ENCODE data around the gene RANBP17. TPM values are rescaled to one million over a fixed set of nuclear protein-coding genes. Genes with fewer than 3 reads are reported as not detected.

RANBP17 gene
- total RNA-seq, 1 donor from 2014 or later: 11.4 TPM

DNA sequence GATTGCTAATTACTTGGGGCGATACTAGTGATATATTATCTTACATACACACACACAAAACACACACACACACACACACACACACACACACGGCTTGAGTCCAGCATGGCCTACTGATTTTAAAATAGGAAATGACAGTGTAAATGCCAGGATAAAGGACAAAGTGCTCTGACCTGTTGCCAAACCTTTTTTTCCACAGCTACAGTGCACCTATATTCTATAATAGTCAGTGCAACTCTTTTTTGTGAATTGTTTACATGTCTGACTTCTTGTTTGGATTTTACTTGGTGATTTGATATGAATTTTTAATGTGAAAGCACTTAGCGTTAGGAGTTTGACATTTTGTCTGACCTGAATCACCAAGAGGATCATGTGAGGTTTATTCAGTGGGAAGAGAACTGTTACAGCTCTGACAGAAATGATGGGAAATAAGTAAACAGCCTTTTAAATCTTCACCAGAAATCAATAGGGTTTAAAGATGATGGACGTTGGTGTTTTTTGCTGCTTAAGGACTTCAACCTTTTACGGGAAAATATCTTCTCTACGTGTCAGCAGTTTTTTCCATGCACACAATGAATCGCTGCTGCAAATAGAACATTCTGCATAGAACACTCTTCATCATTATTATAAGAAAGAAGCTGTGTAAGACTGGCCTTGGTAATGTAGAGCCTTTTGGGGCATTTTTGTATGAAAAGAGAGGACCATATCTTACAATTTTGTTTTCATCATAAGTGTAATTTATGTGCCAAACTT is 218.5 kb downstream of the RANBP17 start:
- DNase-seq (ENCODE audit: extremely low read depth, low read depth, low spot score): no peak

DNA sequence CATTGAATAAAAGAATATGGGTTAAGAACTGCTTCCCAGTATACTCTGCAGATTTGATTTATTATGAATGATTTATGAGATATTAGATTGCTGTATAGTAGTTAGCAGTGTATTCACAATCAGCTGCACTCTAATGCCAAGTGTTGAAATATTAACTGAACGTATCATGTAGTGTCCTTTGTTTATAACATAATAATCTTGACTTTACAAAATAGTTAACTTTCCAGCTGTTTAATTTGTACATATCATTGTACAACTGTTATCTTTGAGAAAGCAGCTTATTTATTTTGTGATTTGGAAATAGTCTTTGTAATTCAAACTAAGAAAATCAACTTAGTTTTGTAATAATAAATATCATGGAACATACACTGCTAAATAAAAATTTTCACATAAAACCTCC is 219.5 kb downstream of the RANBP17 start:
- DNase-seq (ENCODE audit: extremely low read depth, low read depth, low spot score): no peak

DNA sequence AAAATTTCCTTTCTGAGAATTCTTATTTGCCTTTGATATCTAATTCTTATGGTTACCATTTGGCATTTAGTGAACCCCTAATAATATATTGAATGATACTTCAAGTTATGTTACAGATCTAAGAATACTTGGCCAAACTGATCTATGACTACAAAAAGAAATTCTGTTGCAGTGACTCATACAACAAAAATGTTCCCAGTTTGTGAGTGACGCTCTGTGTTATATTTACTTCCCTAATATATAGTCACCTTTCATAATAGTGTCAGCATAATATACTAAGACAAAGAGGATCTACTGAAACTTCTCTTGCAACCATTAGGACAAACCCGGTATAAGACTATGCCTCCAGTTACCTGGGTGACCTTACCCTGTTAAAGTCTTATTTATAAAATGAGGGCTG is 230.4 kb downstream of the RANBP17 start:
- peak; percentile 68 for DNase-seq (ENCODE audit: extremely low read depth, low read depth, low spot score)

DNA sequence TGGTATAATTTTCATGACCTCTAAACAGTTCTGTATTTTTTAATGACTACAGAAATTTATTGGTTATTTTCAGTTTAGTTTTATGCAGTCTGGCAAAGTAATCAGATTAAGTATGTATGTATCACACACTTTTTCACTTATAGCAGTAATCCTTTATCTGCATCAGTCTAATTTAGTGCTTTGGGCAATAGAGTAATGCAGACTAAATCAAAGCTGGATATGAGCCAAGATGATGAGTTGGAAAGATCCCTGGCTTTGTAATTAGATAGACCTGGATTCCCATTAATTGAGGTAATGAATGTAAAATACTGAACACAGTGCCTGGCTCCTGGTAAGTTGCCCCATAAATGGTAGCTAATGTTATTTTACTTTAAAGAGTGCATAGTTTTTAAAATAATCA is 231.8 kb downstream of the RANBP17 start:
- DNase-seq (ENCODE audit: extremely low read depth, low read depth, low spot score): no peak

DNA sequence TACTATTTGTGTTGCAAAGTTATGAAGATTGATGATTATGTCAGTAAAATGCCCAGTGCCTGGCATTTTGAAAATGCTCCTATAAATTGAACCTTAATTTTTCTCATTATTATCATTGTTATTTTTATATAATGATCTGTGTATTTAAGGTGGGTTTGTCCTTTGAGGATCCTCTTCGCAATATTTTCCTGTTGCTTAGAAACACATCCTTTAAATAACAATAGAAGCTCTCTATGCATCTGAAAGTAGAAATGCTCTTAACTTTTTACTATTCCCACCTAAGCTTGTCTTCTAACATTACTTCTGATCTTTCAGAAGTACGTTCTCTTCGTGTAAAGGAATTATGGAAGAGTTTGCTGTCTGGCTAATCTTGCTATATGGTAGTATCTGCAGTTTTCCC is 232.5 kb downstream of the RANBP17 start:
- no peak for DNase-seq (ENCODE audit: extremely low read depth, low read depth, low spot score)

DNA sequence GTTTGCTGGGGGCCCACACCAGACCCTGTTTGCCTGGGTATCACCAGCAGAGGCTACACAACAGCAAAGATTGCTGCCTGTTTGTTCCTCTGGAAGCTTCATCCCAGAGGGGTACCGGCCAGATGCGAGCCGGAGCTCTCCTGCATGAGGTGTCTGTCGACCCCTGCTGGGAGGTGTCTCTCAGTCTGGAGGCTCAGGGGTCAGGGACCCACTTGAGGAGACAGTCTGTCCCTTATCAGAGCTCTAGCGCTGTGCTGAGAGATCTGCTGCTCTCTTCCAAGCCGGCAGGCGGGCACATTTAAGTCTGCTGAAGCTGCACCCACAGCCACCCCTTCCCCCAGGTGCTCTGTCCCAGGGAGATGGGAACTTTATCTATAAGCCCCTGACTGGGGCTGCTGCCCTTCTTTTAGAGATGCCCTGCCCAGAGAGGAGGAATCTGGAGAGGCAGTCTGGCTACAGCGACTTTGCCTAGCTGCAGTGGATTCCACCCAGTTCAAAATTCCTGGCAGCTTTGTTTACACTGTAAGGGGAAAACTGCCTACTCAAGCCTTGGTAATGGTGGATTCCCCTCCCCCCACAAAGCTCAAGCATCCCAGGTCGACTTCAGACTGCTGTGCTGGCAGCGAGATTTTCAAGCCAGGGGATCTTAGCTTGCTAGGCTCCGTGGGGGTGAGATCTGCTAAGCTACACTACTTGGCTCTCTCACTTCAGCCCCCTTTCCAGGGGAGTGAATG is 241.2 kb downstream of the RANBP17 start:
- no peak for DNase-seq (ENCODE audit: extremely low read depth, low read depth, low spot score)

DNA sequence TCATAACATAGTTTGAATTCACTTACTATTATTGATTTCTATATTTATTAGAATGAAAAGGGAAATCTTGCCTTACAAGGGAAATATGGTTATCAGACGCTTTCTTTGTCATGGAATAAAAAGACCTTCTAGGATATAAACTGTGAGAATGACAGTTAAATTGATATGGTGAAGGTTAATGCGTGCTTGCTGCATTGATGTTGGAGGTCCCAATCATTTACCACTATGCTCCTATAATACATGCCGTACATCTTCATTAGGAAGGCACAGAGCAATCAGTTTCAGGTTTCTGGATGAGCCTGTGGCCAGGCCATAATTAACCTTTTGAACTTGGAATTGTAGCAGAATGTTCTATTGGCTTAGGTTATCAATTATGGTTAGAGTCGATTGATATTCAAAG is 245.9 kb downstream of the RANBP17 start:
- DNase-seq (ENCODE audit: extremely low read depth, low read depth, low spot score): no peak

DNA sequence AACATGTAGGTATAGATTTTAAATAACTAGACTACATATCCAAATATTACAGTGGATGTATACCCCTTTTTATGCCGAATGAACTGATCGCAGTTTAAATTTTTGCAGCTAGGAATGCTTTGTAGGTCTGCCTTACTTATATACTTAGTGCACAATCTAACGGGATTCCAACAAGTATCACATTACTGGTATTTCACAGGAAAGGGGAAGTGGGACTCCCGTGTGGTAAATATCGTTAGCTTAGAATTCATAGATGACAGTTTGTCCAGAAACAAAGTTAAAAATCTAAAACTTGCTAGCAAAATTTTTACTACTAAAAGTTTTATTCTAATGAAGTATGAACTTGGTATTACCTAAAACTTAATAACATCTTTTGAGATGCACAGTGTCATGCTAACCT is 253.7 kb downstream of the RANBP17 start:
- no peak for DNase-seq (ENCODE audit: extremely low read depth, low read depth, low spot score)

DNA sequence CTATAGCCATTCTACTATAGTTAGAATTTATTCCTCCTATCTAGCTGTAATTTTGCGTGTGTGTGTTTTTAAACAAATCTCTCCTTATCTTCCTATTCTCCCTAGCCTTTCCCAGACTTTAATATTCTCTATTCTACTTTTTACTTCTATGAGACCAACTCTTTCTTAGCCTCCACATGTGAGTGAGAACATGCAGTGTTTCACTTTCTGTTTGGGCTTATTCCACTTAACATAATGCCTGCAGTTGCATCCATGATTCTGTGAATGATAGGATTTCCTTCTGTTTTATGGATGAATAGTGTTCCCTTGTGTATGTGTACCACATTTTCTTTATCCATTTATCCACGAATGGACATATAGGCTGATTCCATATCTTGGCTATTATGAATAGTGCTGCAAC is 254.9 kb downstream of the RANBP17 start:
- DNase-seq (ENCODE audit: extremely low read depth, low read depth, low spot score): no peak

DNA sequence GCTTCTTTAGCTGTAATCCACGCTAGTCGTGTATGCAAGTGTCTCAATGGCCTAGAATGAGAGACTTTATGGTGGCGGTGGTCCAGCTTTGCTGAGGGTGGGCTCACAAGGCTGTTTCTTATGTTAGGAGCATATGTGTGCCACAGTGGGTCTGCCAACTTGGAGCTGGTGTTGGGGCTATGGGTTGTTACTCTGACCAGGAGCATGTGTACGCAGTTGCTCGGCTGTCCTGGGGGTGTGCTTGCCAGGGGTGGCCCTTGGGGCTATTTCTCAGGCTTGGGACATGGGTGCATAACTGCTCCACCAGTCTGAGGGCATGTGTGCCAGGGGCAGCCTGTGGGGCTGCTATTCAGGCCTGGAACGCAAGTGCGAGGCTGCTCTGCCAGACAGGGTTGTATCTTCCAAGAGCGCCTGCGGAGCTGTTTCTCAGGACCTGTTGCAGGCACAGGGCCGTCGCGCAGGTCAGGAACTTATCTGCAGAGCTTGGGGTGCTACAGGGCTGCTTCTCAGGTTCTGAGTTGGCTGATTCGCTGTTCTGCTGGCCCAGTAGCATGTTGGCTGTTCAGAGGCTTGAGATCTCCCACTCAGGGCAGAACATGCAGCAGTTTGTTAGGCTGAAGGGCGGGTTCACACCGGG is 259.3 kb downstream of the RANBP17 start:
- DNase-seq (ENCODE audit: extremely low read depth, low read depth, low spot score): no peak

DNA sequence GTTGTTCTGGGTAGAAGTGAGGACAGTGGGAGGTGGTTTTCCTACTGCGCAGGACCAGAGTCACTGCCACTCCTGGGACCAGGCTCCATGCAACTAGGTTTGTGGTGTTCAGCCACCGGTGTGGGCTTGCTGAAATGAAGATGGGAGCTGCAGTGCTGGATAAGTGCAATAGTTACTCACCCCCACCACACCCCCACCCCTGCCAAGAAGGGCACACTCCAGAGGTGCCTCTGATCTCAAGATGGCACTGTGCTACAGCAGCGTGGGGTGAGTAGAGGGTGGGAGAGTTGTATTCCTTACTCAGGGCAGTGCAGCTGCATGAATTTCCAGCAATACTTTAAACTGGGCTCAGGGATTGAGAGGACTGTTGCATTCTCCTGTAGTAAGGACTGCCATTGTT is 259.8 kb downstream of the RANBP17 start:
- DNase-seq (ENCODE audit: extremely low read depth, low read depth, low spot score): no peak

DNA sequence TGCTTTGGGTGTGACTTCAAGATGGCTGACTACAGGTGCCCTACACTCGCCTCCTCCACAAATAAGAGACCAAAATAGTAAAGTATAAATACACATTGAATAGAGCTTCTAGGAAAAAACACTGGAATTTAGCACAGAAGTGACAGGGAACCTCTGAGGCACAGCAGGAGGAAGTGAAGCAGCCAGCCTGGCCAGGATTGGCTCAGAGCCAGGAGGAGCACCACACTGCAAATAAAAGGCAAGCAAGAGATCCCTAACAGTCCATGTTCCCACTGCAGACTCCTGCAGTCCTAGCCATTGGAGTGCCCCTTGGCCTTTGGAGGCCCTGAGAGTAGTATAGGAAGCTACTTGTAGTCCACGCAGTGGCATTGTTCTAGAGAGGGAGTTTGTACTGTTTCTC is 260.6 kb downstream of the RANBP17 start:
- DNase-seq (ENCODE audit: extremely low read depth, low read depth, low spot score): no peak

DNA sequence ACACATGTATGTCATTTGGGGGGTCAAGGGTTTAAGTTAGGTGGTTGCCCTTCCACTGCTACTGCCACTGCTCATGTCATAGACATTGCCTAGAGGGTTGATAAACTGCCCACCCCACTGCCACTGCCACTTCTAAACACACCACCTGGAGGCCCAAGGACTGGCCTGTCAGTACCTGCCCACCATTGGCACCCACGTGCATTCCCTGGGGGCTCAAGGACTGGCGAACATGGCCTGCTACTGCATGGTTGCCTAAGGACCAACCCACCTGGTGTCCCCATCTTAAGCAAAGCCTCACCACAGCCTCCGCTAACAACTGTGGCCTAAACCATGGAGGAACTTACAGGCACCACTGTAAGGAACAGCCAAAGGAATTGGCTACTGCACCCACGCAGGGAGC is 261.6 kb downstream of the RANBP17 start:
- DNase-seq (ENCODE audit: extremely low read depth, low read depth, low spot score): no peak

DNA sequence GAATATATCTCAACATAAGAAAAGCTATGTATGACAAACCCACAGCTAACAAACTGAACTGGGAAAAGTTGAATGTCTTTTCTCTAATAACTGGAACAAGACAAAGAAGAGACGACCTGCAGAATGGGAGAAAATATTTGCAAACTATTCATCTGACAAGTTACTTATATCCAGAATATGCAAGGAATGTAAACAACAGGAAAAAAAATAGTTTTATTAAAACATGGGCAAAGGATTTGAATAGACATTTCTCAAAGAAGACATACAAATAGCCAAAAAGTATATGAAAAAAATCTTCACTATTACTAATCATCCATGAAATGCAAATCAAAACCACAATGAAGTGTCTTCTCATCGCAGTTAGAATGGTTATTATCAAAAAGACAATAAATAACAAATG is 265.5 kb downstream of the RANBP17 start:
- no peak for DNase-seq (ENCODE audit: extremely low read depth, low read depth, low spot score)

DNA sequence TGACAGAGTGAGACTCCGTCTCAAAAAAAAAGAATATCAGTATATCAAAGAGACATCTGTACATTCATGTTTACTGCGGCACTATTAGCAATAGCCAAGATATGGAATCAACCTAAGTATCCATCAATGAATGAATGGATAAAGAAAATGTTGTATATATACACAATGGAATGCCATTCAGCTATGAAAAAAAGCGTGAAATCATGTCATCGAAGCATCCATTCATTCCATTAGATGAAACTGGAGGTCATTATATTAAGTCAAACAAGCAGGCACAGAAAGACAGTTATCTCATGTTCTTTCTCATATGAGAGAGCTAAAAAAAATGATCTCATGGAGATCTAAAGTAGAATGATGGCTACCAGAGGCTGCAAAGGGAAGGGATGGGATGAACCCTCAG is 266.3 kb downstream of the RANBP17 start:
- no peak for DNase-seq (ENCODE audit: extremely low read depth, low read depth, low spot score)

DNA sequence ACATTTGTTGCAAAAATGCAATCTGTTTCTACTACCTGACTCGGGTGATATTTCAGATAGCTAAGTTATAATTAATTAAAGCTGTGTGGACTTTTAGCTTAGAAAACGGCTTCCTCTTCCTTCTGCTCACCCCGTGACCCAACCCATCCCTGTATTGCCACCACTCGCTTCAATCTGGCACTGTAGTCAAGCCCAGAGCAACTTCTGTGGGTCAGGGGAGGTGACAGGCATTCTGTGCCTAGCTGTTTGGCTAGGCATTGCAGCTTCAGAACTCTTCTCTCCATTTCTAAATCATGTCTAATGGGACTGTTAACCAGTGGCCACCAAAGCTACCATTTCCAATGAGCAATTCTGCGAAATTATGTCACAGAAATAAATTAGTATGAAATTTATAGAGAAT is 267.5 kb downstream of the RANBP17 start:
- DNase-seq (ENCODE audit: extremely low read depth, low read depth, low spot score): no peak

DNA sequence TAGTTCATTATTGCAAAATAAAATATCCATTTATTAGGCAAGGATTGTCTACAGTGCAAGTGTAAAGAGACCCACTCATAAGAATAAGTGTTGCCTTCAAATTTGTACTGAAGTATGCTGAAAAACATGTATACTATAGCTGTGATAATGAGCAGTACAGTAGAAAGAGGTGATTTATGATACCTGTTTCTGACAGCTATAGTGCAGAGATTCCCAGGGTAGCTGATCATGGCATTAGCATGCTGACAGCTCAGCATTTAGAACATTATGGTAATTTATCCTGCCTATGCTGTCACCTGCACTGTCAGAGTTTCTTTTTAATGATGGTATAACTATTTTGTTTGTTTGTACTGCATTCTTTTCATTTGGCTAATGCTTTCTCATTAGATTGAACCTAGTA is 269.7 kb downstream of the RANBP17 start:
- no peak for DNase-seq (ENCODE audit: extremely low read depth, low read depth, low spot score)

DNA sequence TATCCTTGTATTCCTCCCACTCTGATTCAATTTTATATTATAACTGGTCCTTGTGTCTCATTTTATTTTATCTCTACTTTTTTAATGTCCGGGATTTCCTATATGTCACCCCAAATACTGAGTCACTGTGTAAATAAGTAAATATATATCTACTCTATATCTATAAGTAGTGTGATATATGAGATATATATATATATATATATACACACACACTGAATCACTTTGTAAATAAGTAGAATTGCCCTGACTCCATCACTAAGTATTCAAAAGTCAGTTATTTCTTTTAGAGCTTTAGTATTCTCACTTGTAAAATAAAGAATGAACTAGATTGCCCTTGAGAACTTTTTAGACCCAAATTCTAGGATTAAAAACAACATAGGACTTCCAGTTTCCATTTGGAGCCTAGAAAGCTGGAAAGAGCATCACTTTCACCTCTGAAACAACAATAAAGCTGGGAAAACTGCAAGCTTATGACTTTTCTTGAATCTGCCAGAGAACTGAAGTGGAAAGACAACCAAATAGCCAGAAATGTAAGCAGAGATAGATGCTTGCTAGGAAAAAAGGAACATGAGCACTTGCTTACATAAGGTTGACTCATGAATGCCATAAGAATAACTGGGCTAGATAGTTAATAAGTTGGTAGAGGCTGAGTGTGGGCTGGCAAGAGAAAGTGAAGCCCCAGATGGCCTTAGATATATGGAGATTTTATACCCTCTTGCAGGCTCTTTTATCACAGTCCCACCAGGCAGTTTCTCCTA is 276.1 kb downstream of the RANBP17 start:
- DNase-seq (ENCODE audit: extremely low read depth, low read depth, low spot score): no peak

DNA sequence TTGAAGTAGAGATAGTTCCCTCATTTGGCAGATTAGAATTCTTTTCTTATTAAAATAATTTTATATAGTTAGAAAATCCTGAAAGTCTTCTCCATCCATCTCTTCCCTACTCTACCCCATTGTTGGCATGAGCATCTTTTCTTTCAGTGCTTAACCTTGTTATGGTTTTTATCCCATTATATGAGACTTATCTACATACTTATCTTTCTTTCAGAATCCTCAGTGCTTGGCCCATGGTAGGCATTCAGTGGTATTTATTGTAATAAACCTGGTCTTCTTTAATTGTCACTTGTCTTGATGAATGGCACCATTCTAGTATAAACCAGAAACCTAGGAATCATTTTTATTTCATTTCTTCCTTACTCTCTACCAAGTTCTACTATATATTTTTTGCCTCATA is 277.4 kb downstream of the RANBP17 start:
- DNase-seq (ENCODE audit: extremely low read depth, low read depth, low spot score): no peak

DNA sequence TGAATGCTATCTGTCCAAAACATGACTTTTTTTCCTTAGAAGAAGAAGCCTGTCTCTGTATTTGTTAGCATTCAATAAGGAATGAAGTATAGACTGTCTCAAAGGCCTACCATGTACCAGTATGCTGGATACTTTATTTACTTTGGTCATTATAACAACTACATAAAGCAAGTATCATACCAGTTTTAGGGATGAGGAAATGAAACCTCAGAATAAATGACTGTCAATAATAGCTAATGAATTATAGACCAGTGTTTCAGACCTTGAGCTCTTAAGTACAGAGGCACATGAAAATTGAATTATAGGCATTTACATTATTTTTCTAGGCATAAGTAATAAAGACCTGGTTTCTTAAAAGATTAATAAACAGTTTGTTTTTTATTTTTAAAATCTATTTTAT is 280.8 kb downstream of the RANBP17 start:
- no peak for DNase-seq (ENCODE audit: extremely low read depth, low read depth, low spot score)

DNA sequence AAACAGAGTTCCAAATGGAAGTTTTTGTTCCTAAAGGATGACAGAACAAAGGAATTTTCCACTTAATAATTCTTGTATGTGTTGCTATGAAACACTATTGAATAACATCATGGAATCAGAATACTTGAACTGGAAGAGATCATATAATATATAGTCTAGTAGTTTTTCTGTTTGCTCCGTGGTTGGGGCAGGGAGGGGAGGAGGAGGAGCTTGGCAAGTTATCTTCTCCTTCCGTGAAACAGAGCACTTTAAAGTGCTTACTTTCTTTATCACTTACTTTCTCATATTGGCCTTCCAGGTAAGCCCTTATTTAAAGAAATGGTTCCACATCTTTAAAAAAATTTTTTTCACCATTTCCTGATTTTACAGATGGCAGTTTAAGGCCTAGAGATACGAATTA is 281.4 kb downstream of the RANBP17 start:
- no peak for DNase-seq (ENCODE audit: extremely low read depth, low read depth, low spot score)
